Keratinocyte (primary cell): Measurements from ENCODE around the gene BMS1. TPM values are rescaled to one million over a fixed set of nuclear protein-coding genes. Genes with fewer than 3 reads are reported as not detected.

Experiments used
- DNase-seq: peaks from one replicate; pipeline ENCODE4 v3.0.0-alpha.2; 2011; ENCODE audit warnings: low read depth, missing footprints, low spot score
- FAIRE-seq: peaks from 2 replicates; lab custom pipeline; 2011; peaks lifted over from hg19 to GRCh38; lab: Jason Lieb, UNC
- H2AFZ ChIP-seq: 2 replicates; pipeline ENCODE4 v1.6.0; 2012; ENCODE audit warnings: low read length, control low read depth, inconsistent platforms; ENCODE audit not compliant: control insufficient read depth
- H3K27ac ChIP-seq: 2 replicates; pipeline ENCODE4 v1.5.1; 2011; ENCODE audit warnings: low read length; ENCODE audit not compliant: control insufficient read depth, insufficient read depth
- H3K27me3 ChIP-seq: 3 replicates; pipeline ENCODE4 v1.6.0; 2011; ENCODE audit warnings: low read length; ENCODE audit not compliant: control insufficient read depth, insufficient read depth; ENCODE audit errors: extremely low read depth
- H3K36me3 ChIP-seq, 2 experiments: 2 replicates in 1 of 2; 3 replicates in 1 of 2; pipeline ENCODE4 v1.5.1; 2011; ENCODE audit warnings: low read length in 2 of 2, mild to moderate bottlenecking in 1 of 2; ENCODE audit not compliant: control insufficient read depth in 2 of 2, insufficient read depth in 2 of 2; ENCODE audit errors: extremely low read depth in 1 of 2
- H3K4me1 ChIP-seq: 3 replicates; pipeline ENCODE4 v1.5.1; 2011; ENCODE audit warnings: low read length; ENCODE audit not compliant: control insufficient read depth, insufficient read depth; ENCODE audit errors: extremely low read depth
- H3K4me2 ChIP-seq: 3 replicates; pipeline ENCODE4 v1.6.0; 2011; ENCODE audit warnings: low read depth, low read length; ENCODE audit not compliant: control insufficient read depth, insufficient read depth; ENCODE audit errors: extremely low read depth
- H3K4me3 ChIP-seq, 3 experiments: fragments of 200-600 bp in 1 of 3; sonication (generic) in 1 of 3; 2 replicates in 2 of 3; 3 replicates in 1 of 3; pipeline ENCODE4 v1.5.1; 2011 to 2016; ENCODE audit warnings: low read length in 3 of 3, mild to moderate bottlenecking in 3 of 3, control low read depth in 2 of 3, inconsistent platforms in 1 of 3, low read depth in 1 of 3, mixed read lengths in 1 of 3, mixed run types in 1 of 3, moderate library complexity in 1 of 3; ENCODE audit not compliant: control insufficient read depth in 2 of 3, insufficient read depth in 2 of 3; ENCODE audit errors: extremely low read depth in 1 of 3
- H3K79me2 ChIP-seq: 2 replicates; pipeline ENCODE4 v1.6.0; 2012; ENCODE audit warnings: low read length; ENCODE audit not compliant: control insufficient read depth, insufficient read depth
- H3K9ac ChIP-seq: 3 replicates; pipeline ENCODE4 v1.6.0; 2011; ENCODE audit warnings: low read length; ENCODE audit not compliant: control insufficient read depth, insufficient read depth; ENCODE audit errors: extremely low read depth
- H3K9me1 ChIP-seq: 3 replicates; pipeline ENCODE4 v1.6.0; 2011; ENCODE audit warnings: low read length; ENCODE audit not compliant: control insufficient read depth, insufficient read depth; ENCODE audit errors: extremely low read depth
- H3K9me3 ChIP-seq: 2 replicates; pipeline ENCODE4 v1.5.1; 2012; ENCODE audit warnings: low read depth, low read length; ENCODE audit not compliant: control insufficient read depth
- H4K20me1 ChIP-seq: 3 replicates; pipeline ENCODE4 v1.6.0; 2011; ENCODE audit warnings: low read length; ENCODE audit not compliant: control insufficient read depth, insufficient read depth; ENCODE audit errors: extremely low read depth
- EZH2 ChIP-seq: IDR thresholded peaks from one replicate; pipeline ENCODE4 v1.6.1; 2012; ENCODE audit warnings: inconsistent platforms, mild to moderate bottlenecking, low read length, moderate library complexity
- dilution Hi-C: fragments of 300-500 bp; cut with MboI; formaldehyde crosslinking; loops from one replicate; pipeline ENCODE4 v1.7.0; 2020; ENCODE audit warnings: low sequenced_read_pairs; ENCODE audit not compliant: extremely low pct_ligation_motif_present
- polyA plus RNA-seq, 5 experiments: library from polyadenylated mRNA; depleted of rRNA in 3 of 5; stranded (reverse) in 3 of 5; stranded (forward) in 1 of 5; unstranded in 1 of 5; fragments of >200 nt; gene quantifications; 1 replicate in 1 of 5; 2 replicates in 3 of 5; 3 replicates in 1 of 5; pipeline versions ENCODE4 v1.2.1 to v1.2.3, GENCODE V29; 2011 to 2012; ENCODE audit warnings: missing spikeins in 2 of 5, low read depth in 1 of 5, low replicate concordance in 1 of 5
- TF ChIP-seq, protein P1 (sequence below), 3 experiments: IDR thresholded peaks in 1 of 3; conservative IDR thresholded peaks in 1 of 3; optimal IDR thresholded peaks in 1 of 3; 2 replicates in 2 of 3; 3 replicates in 1 of 3; pipeline versions ENCODE3 to v1.5.1; 2011; ENCODE audit warnings: low read length in 3 of 3, mild to moderate bottlenecking in 3 of 3, moderate library complexity in 2 of 3, control low read depth in 1 of 3, inconsistent platforms in 1 of 3; ENCODE audit not compliant: insufficient read depth in 2 of 3; ENCODE audit errors: extremely low read depth in 1 of 3

BMS1 gene
- polyA plus RNA-seq, 1 donor (not counting 4 experiments of a cell fraction or from before 2014, with no cell fraction given): 11.4 TPM

GRCh38 chr10:42876945-42877344 is 94.3 kb downstream of the BMS1 start:
- dilution Hi-C loops: no loop called here
- DNase-seq: no peak
- Histone ChIP-seq H3K79me2 (no peaks in the 10 kb centered on the region), H3K9me3 (no peaks in the 10 kb centered on the region), H3K4me2 (no peak overlapping the region), H3K4me1 (no peaks in the 10 kb centered on the region), H3K4me3 (no peak overlapping the region), H3K9ac (no peak overlapping the region), H2AFZ (no peak overlapping the region), H3K36me3 (no peaks in the 10 kb centered on the region), H3K9me1 (no peaks in the 10 kb centered on the region), H4K20me1 (no peaks in the 10 kb centered on the region), H3K27me3 (no peaks in the 10 kb centered on the region), H3K27ac (no peak overlapping the region)
- TF ChIP-seq, protein P1, sequence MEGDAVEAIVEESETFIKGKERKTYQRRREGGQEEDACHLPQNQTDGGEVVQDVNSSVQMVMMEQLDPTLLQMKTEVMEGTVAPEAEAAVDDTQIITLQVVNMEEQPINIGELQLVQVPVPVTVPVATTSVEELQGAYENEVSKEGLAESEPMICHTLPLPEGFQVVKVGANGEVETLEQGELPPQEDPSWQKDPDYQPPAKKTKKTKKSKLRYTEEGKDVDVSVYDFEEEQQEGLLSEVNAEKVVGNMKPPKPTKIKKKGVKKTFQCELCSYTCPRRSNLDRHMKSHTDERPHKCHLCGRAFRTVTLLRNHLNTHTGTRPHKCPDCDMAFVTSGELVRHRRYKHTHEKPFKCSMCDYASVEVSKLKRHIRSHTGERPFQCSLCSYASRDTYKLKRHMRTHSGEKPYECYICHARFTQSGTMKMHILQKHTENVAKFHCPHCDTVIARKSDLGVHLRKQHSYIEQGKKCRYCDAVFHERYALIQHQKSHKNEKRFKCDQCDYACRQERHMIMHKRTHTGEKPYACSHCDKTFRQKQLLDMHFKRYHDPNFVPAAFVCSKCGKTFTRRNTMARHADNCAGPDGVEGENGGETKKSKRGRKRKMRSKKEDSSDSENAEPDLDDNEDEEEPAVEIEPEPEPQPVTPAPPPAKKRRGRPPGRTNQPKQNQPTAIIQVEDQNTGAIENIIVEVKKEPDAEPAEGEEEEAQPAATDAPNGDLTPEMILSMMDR (optimal IDR thresholded peaks at IDR 0.05 in 1 of 3, IDR thresholded peaks at IDR 0.05 in 1 of 3, conservative IDR thresholded peaks at IDR 0.05 in 1 of 3; ENCODE audit: extremely low read depth in 1 of 3, insufficient read depth in 2 of 3, low read length in 3 of 3): no peak
- no peak for TF ChIP-seq EZH2
- FAIRE-seq: no peak

DNA sequence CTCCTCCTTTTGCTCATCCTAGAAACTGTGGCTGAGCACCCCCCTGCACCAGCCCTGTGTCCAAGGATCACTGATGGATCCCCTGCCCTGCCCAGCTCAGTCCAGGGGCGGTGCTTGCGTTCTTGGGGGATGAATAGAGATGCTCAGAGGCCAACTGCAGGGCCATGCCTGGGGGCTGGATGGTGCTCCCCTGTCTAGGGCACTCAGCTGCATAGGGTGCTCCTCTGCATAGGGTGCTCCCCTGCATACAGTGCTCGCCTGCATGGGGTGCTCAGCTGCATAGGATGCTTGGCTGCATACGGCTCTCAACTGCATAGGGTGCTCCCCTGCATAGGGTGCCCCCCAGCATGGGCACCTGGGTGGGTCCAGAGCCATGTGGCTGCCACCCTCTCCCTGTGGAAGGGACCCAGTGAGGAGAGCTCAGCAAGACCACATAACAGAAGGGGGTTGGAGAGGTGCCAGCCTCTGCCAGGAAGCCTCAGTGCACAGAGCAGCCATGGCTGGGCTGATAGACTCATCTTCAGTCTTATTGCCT is 95.0 kb downstream of the BMS1 start:
- H3K9ac ChIP-seq: no peak overlapping the region
- DNase-seq (no peak), FAIRE-seq (no peak)
- no peak for TF ChIP-seq EZH2
- TF ChIP-seq, protein P1 (optimal IDR thresholded peaks at IDR 0.05 in 1 of 3, IDR thresholded peaks at IDR 0.05 in 1 of 3, conservative IDR thresholded peaks at IDR 0.05 in 1 of 3; ENCODE audit: extremely low read depth in 1 of 3, insufficient read depth in 2 of 3, low read length in 3 of 3): no peak
- dilution Hi-C loops: no loop called here
- peaks cover 3% of the 10 kb centered on the region for H3K9me3 ChIP-seq
- no peaks in the 10 kb centered on the region for H3K27me3 ChIP-seq
- H3K79me2 ChIP-seq: no peaks in the 10 kb centered on the region
- no peak overlapping the region for H2AFZ ChIP-seq
- no peaks in the 10 kb centered on the region for H3K36me3 ChIP-seq
- H3K9me1 ChIP-seq: no peaks in the 10 kb centered on the region
- H3K27ac ChIP-seq: no peak overlapping the region
- no peak overlapping the region for H3K4me3 ChIP-seq
- H3K4me2 ChIP-seq: no peak overlapping the region
- no peaks in the 10 kb centered on the region for H3K4me1 ChIP-seq
- H4K20me1 ChIP-seq: no peaks in the 10 kb centered on the region
